ENCODE data around the gene EAPP.
"Not testable (repeated sequence)": the region's sequence is repeated elsewhere in the genome, so short reads cannot be mapped to it uniquely, and the experiment has no call there.

EAPP gene

GRCh38 chr14:34478261-34478660 lies 61.2 kb downstream of the EAPP start:
- H3K27me3 Mint-ChIP-seq (ENCODE audit: low read depth), result no peaks in the 10 kb centered on the region
- no peaks in the 10 kb centered on the region for H3K4me1 Mint-ChIP-seq (ENCODE audit: low read depth)
- H3K36me3 Mint-ChIP-seq (ENCODE audit: low read depth), result no peaks in the 10 kb centered on the region
- H3K9me3 Mint-ChIP-seq, result no peaks in the 10 kb centered on the region
- no peak overlapping the region for H3K27ac Mint-ChIP-seq
- H3K4me3 Mint-ChIP-seq, result no peak overlapping the region

GRCh38 chr14:34476036-34476435 lies 63.5 kb downstream of the EAPP start:
- H3K4me1 Mint-ChIP-seq (ENCODE audit: low read depth); H3K27ac Mint-ChIP-seq; H3K4me3 Mint-ChIP-seq; H3K9me3 Mint-ChIP-seq; H3K27me3 Mint-ChIP-seq (ENCODE audit: low read depth); H3K36me3 Mint-ChIP-seq (ENCODE audit: low read depth): not testable (repeated sequence)

GRCh38 chr14:34475163-34475562 lies 64.3 kb downstream of the EAPP start:
- Mint-ChIP-seq H3K4me3 (no peak overlapping the region), H3K27ac (no peak overlapping the region), H3K27me3 (ENCODE audit: low read depth) (peaks cover 7% of the 10 kb centered on the region), H3K9me3 (no peaks in the 10 kb centered on the region), H3K36me3 (ENCODE audit: low read depth) (no peaks in the 10 kb centered on the region), H3K4me1 (ENCODE audit: low read depth) (peaks cover 2% of the 10 kb centered on the region)

GRCh38 chr14:34474187-34474679 lies 65.3 kb downstream of the EAPP start:
- Mint-ChIP-seq H3K9me3 (no peaks in the 10 kb centered on the region), H3K27ac (no peak overlapping the region), H3K27me3 (ENCODE audit: low read depth) (peaks cover 7% of the 10 kb centered on the region), H3K4me1 (ENCODE audit: low read depth) (peaks cover 2% of the 10 kb centered on the region), H3K4me3 (no peak overlapping the region), H3K36me3 (ENCODE audit: low read depth) (no peaks in the 10 kb centered on the region)

- H3K9me3 Mint-ChIP-seq, result no peaks in the 10 kb centered on the region
- peaks cover 10% of the 10 kb centered on the region for H3K27me3 Mint-ChIP-seq (ENCODE audit: low read depth)
- H3K4me3 Mint-ChIP-seq, result no peak overlapping the region
- no peak overlapping the region for H3K27ac Mint-ChIP-seq
- H3K36me3 Mint-ChIP-seq (ENCODE audit: low read depth), result no peaks in the 10 kb centered on the region
- H3K4me1 Mint-ChIP-seq (ENCODE audit: low read depth), result peaks cover 2% of the 10 kb centered on the region
Measured at GRCh38 chr14:34472706-34473279, 66.7 kb downstream of the EAPP start.

- Mint-ChIP-seq H3K27ac (no peak overlapping the region), H3K36me3 (ENCODE audit: low read depth) (no peaks in the 10 kb centered on the region), H3K4me1 (ENCODE audit: low read depth) (peaks cover 2% of the 10 kb centered on the region), H3K27me3 (ENCODE audit: low read depth) (peaks cover 12% of the 10 kb centered on the region), H3K4me3 (no peak overlapping the region), H3K9me3 (no peaks in the 10 kb centered on the region)
Measured at GRCh38 chr14:34470319-34470718, 69.2 kb downstream of the EAPP start.

- peaks cover 5% of the 10 kb centered on the region for H3K27me3 Mint-ChIP-seq (ENCODE audit: low read depth)
Measured at GRCh38 chr14:34466691-34467090, 72.8 kb downstream of the EAPP start.

More at GRCh38 chr14:34466691-34467090, 72.8 kb downstream of the EAPP start:
- no peak overlapping the region for H3K4me3 Mint-ChIP-seq
- peaks cover 5% of the 10 kb centered on the region for H3K4me1 Mint-ChIP-seq (ENCODE audit: low read depth)
- H3K9me3 Mint-ChIP-seq, result no peaks in the 10 kb centered on the region
- no peaks in the 10 kb centered on the region for H3K36me3 Mint-ChIP-seq (ENCODE audit: low read depth)
- H3K27ac Mint-ChIP-seq, result no peak overlapping the region
